ENCODE data around the gene DOCK2.

DNA sequence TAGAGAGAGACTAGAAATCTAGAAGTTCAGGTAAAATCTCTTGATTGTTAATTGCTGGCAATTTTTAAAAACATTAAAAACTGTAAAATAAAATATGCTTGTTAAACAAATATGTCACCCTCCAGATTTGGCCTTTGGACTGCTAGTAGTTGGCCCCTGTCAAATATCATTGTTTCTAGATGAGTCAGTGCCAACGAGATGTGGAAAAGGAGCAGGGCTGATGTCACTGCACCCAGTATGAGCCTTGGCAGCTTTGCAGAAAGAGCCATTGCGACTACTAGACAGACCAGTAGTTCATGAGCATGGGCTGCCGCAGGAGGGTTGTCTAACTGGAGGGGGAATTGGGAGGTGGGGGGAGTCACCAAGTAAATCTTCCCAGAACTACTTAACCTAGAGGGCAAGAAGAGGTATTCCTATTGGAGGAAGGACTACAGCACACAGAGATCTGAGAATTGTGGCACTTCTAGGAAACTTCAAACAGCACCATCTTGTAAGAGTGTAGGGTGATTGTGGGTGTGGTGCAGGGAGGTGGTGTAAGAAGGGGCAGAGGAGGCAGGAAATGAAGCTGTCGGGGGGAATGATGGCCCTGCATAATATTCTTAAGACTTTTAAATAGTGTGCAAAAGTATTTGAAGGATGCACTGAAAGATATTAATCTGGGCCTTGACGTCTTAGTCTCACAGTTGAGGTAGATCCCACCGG, 7.1 kb upstream of the DOCK2 start:
- TF ChIP-seq, protein P1, sequence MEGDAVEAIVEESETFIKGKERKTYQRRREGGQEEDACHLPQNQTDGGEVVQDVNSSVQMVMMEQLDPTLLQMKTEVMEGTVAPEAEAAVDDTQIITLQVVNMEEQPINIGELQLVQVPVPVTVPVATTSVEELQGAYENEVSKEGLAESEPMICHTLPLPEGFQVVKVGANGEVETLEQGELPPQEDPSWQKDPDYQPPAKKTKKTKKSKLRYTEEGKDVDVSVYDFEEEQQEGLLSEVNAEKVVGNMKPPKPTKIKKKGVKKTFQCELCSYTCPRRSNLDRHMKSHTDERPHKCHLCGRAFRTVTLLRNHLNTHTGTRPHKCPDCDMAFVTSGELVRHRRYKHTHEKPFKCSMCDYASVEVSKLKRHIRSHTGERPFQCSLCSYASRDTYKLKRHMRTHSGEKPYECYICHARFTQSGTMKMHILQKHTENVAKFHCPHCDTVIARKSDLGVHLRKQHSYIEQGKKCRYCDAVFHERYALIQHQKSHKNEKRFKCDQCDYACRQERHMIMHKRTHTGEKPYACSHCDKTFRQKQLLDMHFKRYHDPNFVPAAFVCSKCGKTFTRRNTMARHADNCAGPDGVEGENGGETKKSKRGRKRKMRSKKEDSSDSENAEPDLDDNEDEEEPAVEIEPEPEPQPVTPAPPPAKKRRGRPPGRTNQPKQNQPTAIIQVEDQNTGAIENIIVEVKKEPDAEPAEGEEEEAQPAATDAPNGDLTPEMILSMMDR (IDR thresholded peaks at IDR 0.05; ENCODE audit: insufficient read depth, low read length, poor library complexity, severe bottlenecking): no peak
- no peak for TF ChIP-seq EZH2phosphoT487 (conservative IDR thresholded peaks at IDR 0.05; ENCODE audit: low read length)
